ES-I3 (cell line): ENCODE data around the gene DPYSL3.

Experiments
- H3K36me3 ChIP-seq: 2 replicates; pipeline ENCODE4 v1.6.1; 2013; ENCODE audit warnings: mild to moderate bottlenecking, low read length, control low read depth, moderate library complexity; ENCODE audit not compliant: insufficient read depth
- H3K4me1 ChIP-seq: 2 replicates; pipeline ENCODE4 v1.6.1; 2013; ENCODE audit warnings: mild to moderate bottlenecking, control low read depth, low read length; ENCODE audit not compliant: insufficient read depth
- H3K9ac ChIP-seq: 2 replicates; pipeline ENCODE4 v1.6.1; 2013; ENCODE audit warnings: low read depth, mild to moderate bottlenecking, low read length, moderate library complexity
- H3K9me3 ChIP-seq: 2 replicates; pipeline ENCODE4 v1.6.1; 2013; ENCODE audit warnings: mild to moderate bottlenecking, low read length, moderate library complexity; ENCODE audit not compliant: control insufficient read depth, insufficient read depth

DPYSL3 gene

DNA sequence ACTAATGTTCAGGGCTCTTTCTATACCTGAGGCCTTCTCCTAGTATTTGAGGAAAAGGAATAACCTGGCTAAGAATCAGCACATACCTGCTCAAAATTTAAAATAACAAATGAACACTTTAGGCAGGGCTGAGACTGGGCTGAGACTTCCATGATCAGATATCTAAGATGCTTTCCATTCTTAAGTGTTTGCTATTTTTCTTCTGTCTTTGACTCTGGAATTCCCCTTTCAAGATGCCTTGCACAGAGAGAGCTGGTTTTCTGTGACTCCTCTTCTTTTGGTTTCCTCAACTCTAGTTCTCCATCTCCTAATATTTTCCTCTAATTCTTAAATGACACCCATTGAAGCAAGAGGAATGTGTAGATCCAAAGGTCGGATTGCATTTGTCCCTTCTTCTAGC lies 61.1 kb downstream of the DPYSL3 start:
- H3K9ac ChIP-seq, result no peak overlapping the region
- peaks cover 30% of the 10 kb centered on the region for H3K4me1 ChIP-seq
- H3K9me3 ChIP-seq, result no peaks in the 10 kb centered on the region

DNA sequence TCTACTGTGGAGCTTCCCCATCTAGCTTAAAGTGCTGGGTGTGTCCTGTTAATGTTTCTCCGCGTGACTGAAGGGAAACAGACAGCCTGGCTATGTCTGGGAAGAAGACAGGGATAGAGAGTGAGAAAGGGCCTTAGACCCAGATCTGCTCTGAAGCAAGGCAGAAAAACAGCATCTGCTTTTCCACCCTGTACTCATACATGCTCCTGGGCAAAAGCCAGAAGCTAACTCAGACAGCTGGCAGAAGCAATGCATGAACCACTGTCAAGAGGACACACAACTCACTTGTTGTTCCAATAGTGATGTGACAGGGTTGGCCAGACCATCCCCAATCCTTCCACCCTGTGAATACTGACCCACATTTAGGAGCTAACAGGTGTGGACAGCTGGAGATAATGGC lies 63.3 kb downstream of the DPYSL3 start:
- no peak overlapping the region for H3K9ac ChIP-seq
- no peaks in the 10 kb centered on the region for H3K9me3 ChIP-seq
- peaks cover 2% of the 10 kb centered on the region for H3K36me3 ChIP-seq
- H3K4me1 ChIP-seq, result peaks cover 36% of the 10 kb centered on the region

More for the DNA sequence above, 61.1 kb downstream of the DPYSL3 start:
- peaks cover 2% of the 10 kb centered on the region for H3K36me3 ChIP-seq

GRCh38 chr5:147445917-147446316 lies 64.0 kb downstream of the DPYSL3 start:
- peaks cover 2% of the 10 kb centered on the region for H3K36me3 ChIP-seq
- H3K9ac ChIP-seq, result no peak overlapping the region
- H3K9me3 ChIP-seq, result no peaks in the 10 kb centered on the region
- peaks cover 36% of the 10 kb centered on the region for H3K4me1 ChIP-seq

GRCh38 chr5:147445090-147445489 lies 64.8 kb downstream of the DPYSL3 start:
- Histone ChIP-seq H3K4me1 (peaks cover 31% of the 10 kb centered on the region), H3K36me3 (peaks cover 2% of the 10 kb centered on the region), H3K9ac (no peak overlapping the region), H3K9me3 (no peaks in the 10 kb centered on the region)

- Histone ChIP-seq H3K9ac (no peak overlapping the region), H3K9me3 (no peaks in the 10 kb centered on the region), H3K4me1 (peaks cover 12% of the 10 kb centered on the region; the same call in 1 of the 2 replicates), H3K36me3 (peaks cover 2% of the 10 kb centered on the region)
These were observed 67.6 kb downstream of the DPYSL3 start for GRCh38 chr5:147442224-147442623.

DNA sequence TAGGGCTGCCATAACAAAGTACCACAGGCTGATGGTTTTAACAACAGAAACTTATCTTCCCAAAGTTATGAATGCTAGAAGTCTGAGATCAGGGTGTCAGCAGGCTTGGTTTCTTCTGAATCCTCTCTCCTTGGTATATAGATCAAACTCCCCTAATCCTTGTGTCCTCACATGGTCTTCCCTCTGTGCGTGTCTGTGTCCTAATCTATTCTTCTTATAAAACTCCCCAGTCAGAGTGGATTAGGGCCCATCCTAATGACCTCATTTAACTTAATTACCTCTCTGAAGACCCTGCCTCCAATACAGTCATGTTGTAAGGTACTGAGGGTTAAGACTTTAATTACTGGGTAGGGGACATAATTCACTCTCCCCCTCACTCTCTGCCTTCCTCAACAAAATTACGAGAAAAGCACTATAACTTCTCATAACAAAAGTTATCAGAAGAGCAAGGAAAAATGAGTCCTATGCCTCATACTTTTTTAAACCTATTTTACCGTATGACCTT lies 68.6 kb downstream of the DPYSL3 start:
- Histone ChIP-seq H3K9ac (no peak overlapping the region), H3K9me3 (no peaks in the 10 kb centered on the region), H3K36me3 (no peaks in the 10 kb centered on the region; the same call in 1 of the 2 replicates), H3K4me1 (peaks cover 12% of the 10 kb centered on the region; the same call in 1 of the 2 replicates)

DNA sequence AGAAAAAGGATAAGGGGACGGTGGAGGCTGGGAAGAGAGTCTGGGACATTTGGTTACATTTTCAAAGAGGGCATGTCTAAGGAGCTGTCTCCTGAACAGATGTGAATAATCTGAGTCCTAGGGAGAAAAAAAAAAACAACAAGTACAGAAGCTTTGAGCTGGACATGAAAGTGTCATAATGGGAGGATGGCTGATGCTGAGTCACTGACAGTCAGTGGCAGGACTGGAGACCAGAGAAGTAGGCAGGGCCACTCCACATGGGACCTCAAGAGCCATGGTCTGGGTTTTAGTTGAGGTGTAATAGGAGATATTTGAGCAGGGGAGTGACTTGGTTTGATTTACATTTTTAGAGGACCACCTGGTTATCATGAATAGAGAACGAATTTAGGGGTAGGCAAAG lies 70.6 kb downstream of the DPYSL3 start:
- Histone ChIP-seq H3K9ac (no peak overlapping the region), H3K36me3 (peaks cover under 1% of the 10 kb centered on the region; the same call in 1 of the 2 replicates), H3K9me3 (no peaks in the 10 kb centered on the region), H3K4me1 (peaks cover 12% of the 10 kb centered on the region; the same call in 1 of the 2 replicates)

- peaks cover 3% of the 10 kb centered on the region; the same call in 1 of the 2 replicates for H3K36me3 ChIP-seq
- H3K9me3 ChIP-seq, result no peaks in the 10 kb centered on the region
- peaks cover 11% of the 10 kb centered on the region; the same call in 1 of the 2 replicates for H3K4me1 ChIP-seq
- H3K9ac ChIP-seq, result no peak overlapping the region
These were observed 72.7 kb downstream of the DPYSL3 start for GRCh38 chr5:147437161-147437596.

DNA sequence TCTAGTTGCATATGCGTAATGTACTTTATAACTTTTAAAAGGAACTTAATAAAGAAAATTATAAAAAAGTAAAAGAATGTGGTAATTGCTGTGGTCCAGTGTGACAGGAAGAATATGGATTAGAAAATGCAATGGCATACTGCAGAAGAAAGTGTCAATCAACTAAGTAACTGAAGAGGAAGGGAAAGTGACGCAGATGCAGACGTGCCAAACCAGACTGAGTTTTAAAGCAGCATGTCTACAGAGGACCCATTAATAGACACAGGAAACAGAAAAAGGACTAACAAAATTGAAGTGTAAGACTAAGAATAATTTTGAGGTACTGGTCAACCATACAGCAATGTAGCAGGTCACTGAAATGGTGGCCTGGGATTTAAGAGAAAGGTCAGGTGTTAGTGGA lies 73.3 kb downstream of the DPYSL3 start:
- Histone ChIP-seq H3K9me3 (no peaks in the 10 kb centered on the region), H3K9ac (no peak overlapping the region), H3K36me3 (peaks cover 3% of the 10 kb centered on the region; the same call in 1 of the 2 replicates), H3K4me1 (peaks cover 8% of the 10 kb centered on the region; the same call in 1 of the 2 replicates)

GRCh38 chr5:147434049-147434448 lies 75.8 kb downstream of the DPYSL3 start:
- Histone ChIP-seq H3K9me3 (no peaks in the 10 kb centered on the region), H3K36me3 (peaks cover 3% of the 10 kb centered on the region; the same call in 1 of the 2 replicates), H3K4me1 (peaks cover 6% of the 10 kb centered on the region)

GRCh38 chr5:147432323-147432722 lies 77.5 kb downstream of the DPYSL3 start:
- no peaks in the 10 kb centered on the region for H3K9me3 ChIP-seq
- H3K9ac ChIP-seq, result no peak overlapping the region
- H3K36me3 ChIP-seq, result peaks cover 3% of the 10 kb centered on the region; the same call in 1 of the 2 replicates
- H3K4me1 ChIP-seq, result peaks cover 6% of the 10 kb centered on the region

More at GRCh38 chr5:147434049-147434448, 75.8 kb downstream of the DPYSL3 start:
- H3K9ac ChIP-seq, result no peak overlapping the region

DNA sequence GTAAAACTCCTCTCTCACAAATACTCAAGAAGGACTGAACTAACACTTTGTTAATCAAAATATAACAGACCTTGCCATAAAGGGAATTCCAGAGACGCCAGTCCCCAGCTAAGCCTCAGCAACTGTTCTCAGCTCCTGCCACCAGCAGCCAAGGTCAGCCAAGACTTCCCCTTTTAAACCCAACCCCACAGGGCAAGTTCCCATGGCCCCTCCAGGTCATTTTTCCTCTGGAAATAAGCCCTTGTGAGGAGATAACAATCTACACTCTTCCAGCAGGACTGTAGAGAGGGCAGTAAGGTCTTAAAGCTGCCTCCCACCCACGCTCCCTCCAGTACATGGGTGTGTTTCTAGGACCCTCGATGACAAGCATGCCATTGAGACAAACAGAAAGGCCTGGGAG lies 78.3 kb downstream of the DPYSL3 start:
- H3K36me3 ChIP-seq, result peaks cover 3% of the 10 kb centered on the region; the same call in 1 of the 2 replicates
- no peaks in the 10 kb centered on the region for H3K9me3 ChIP-seq
- peaks cover 6% of the 10 kb centered on the region for H3K4me1 ChIP-seq
- no peak overlapping the region for H3K9ac ChIP-seq

- Histone ChIP-seq H3K36me3 (peaks cover 3% of the 10 kb centered on the region; the same call in 1 of the 2 replicates), H3K9me3 (no peaks in the 10 kb centered on the region), H3K9ac (no peak overlapping the region), H3K4me1 (peaks cover 6% of the 10 kb centered on the region; the same call in 1 of the 2 replicates)
These were observed 79.2 kb downstream of the DPYSL3 start for GRCh38 chr5:147430628-147431027.

DNA sequence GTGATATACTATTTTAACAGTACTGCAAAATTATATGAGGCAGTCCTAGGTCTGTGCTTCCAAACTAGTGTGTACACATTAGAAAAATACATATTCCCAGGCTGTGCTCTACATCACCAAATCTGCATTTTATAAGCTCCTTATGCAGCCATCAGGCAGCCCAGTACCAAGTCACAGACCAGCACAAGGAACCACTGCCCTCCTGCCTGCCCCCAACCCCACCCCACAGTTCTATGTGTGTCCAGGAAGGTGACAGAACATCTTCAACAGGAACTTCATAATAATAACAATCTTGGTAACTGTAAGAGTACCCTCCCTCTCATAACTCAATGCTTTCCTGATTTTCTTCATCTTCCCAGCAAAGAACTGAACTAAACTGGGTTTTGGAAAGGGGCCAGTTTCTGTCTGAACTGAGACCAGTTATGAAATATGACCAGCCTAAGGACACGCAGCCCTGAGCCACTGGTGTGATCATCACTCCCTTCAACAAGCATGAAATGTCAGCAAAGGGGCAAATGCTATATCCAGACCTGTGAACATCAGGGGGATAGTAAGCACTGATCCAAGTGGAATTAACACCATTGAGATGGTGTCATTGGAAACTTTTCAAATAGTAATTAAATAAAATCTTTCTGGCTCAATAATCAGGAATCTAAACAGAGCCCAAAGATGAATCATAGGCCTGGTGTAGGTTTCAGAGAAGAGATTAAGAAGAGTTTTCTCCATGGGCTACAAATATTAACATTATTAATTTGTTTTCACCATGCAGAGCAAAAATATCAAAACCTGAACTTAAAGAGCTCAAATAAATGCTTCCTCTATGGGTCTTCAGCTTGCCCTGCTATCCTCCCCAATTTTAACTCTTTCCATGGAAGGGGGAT lies 82.1 kb downstream of the DPYSL3 start:
- no peaks in the 10 kb centered on the region for H3K9me3 ChIP-seq
- H3K36me3 ChIP-seq, result peaks cover 8% of the 10 kb centered on the region; the same call in 1 of the 2 replicates
- H3K9ac ChIP-seq, result no peak overlapping the region
- H3K4me1 ChIP-seq, result peaks cover 6% of the 10 kb centered on the region; the same call in 1 of the 2 replicates
